SH-SY5Y (cell line): ENCODE measurements around the gene ID1.

Experiments used
- GATA2 ChIP-seq: IDR thresholded peaks from 2 replicates; pipeline ENCODE4 v1.6.1; 2011; ENCODE audit warnings: mild to moderate bottlenecking, low read depth, low read length
- GATA3 ChIP-seq: IDR thresholded peaks from 2 replicates; pipeline ENCODE4 v1.6.1; 2011; ENCODE audit warnings: low read depth, mild to moderate bottlenecking, low read length, moderate library complexity

GRCh38 chr20:31602431-31602778, 2.7 kb upstream of the ID1 start:
- TF ChIP-seq GATA3 = no peak
- no peak for TF ChIP-seq GATA2
